Measurements from ENCODE around the gene GTPBP3.

Gene GTPBP3

GRCh38 chr19:17339088-17339741 is 1.9 kb downstream of the GTPBP3 start:
- no peak for TF ChIP-seq CTCF (IDR thresholded peaks at IDR 0.05; ENCODE audit: insufficient read depth, low read depth, low read length, missing control alignments)
- H3K4me3 ChIP-seq (ENCODE audit: low read length), result no peak overlapping the region
- peak; percentile 25 for DNase-seq (ENCODE audit: low read depth)

DNA sequence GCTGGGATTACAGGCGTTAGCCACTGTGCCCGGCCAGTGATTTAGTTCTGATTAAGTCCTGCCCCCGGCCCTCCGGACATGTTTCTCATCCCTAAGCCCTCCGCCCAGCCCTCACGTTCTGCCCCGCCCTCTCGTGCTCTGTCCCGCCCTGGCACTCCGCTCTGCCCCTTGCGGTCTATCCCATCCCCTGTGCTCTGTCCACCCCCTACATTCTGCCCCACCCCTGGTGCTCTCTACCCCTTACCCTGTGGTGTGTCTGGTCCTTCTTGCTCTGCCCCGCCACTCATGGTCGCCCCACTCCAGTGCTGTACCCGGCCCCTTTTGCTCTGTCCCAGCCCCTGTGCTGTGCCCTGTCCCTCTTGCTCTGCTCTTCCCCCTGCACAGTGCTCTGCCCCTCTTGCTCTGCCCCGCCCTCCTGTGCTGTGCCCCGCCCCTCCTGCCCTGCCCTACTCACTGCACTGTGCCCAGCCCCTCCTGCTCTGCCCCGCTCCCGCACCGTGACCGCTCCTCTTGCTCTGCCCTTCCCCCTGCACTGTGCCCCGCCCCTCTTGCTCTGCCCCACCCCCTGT is 3.0 kb downstream of the GTPBP3 start:
- H3K4me3 ChIP-seq (ENCODE audit: low read length), result no peak overlapping the region
- TF ChIP-seq CTCF (IDR thresholded peaks at IDR 0.05; ENCODE audit: insufficient read depth, low read depth, low read length, missing control alignments), result no peak
- DNase-seq (ENCODE audit: low read depth), result peak; percentile 29

DNA sequence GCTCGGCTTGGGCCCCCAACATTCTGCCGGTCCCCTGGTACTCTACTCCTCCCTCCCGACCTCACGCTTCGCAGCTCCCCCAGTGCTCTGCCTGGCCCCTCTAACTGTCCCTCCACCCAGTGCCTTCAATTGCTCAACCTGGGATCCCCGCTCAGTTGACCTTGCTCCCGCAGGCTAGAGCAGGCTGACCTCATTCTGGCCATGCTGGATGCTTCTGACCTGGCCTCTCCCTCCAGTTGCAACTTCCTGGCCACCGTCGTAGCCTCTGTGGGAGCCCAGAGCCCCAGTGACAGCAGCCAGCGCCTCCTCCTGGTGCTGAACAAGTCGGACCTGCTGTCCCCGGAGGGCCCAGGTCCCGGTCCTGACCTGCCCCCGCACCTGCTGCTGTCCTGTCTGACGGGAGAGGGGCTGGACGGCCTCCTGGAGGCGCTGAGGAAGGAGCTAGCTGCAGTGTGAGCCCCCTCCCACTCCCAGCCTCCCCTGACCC is 3.6 kb downstream of the GTPBP3 start:
- TF ChIP-seq CTCF (IDR thresholded peaks at IDR 0.05; ENCODE audit: insufficient read depth, low read depth, low read length, missing control alignments), result no peak

GRCh38 chr19:17341386-17341785 is 4.0 kb downstream of the GTPBP3 start:
- TF ChIP-seq CTCF (IDR thresholded peaks at IDR 0.05; ENCODE audit: insufficient read depth, low read depth, low read length, missing control alignments), result no peak
- DNase-seq (ENCODE audit: low read depth), result no peak
- no peak overlapping the region for H3K4me3 ChIP-seq (ENCODE audit: low read length)

More for the DNA sequence above, 3.6 kb downstream of the GTPBP3 start:
- no peak for DNase-seq (ENCODE audit: low read depth)
- no peak overlapping the region for H3K4me3 ChIP-seq (ENCODE audit: low read length)

GRCh38 chr19:17341845-17342244 is 4.5 kb downstream of the GTPBP3 start:
- no peak for TF ChIP-seq CTCF (IDR thresholded peaks at IDR 0.05; ENCODE audit: insufficient read depth, low read depth, low read length, missing control alignments)
- no peak overlapping the region for H3K4me3 ChIP-seq (ENCODE audit: low read length)
- no peak for DNase-seq (ENCODE audit: low read depth)

DNA sequence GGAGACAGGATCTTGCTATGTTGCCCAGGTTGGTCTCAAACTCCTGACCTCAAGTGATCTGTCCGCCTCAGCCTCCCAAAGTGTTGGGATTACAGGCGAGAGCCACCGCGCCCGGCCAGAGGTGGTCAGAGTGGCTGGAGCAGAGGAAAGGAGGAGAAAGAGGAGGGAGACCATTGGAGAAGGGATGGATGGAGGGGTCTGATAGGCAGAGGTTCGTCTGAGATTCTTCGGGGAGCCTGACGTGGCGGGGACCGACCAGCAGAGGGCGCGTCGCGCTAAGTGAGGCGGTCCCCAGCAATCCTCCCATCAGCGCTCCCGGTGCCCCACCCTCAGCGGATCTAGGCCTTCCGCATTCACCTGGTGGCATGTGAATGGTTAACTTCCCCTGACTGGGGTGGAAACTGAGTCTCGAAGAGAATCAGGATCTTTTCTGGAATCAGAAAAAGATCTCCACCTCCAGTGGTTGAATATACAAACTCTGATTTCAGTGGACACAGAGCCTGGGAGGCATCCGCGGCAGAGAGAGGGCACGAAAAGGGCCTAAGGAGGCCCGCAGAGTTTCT is 8.8 kb downstream of the GTPBP3 start:
- TF ChIP-seq CTCF (IDR thresholded peaks at IDR 0.05; ENCODE audit: insufficient read depth, low read depth, low read length, missing control alignments), result peak; percentile 84
- peak; percentile 69 for DNase-seq (ENCODE audit: low read depth)
- H3K4me3 ChIP-seq (ENCODE audit: low read length), result no peak overlapping the region

Data from epithelial cell of esophagus (primary cell).